ENCODE measurements around the gene FAM83B. TPM values are rescaled to one million over a fixed set of nuclear protein-coding genes. Genes with fewer than 3 reads are reported as not detected.

FAM83B gene
- total RNA-seq, 1 experiment from 2014 or later = 5.7 TPM

DNA sequence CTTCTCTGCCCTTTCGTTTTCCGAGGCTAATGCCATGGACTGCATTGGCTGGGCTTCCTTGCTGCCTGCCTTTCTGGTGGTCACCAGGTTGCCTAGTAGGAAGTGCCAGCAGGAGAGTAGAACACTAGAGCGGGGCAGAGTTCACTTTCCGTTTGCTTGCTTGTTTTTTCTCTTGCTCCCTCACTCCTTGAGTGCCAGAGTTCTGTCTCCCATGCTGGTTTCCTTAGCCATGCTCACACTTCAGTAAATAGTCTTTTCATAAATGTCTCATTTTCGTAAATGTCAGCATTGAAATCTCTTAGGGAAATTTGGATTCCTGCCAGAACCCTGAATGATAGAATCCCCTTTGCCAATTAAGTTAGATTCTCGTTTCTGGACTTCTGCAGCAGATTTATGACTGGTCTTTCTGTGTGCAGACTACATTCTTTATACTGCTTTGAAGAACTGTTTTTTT is 63.9 kb downstream of the FAM83B start:
- H3K4me2 ChIP-seq (ENCODE audit: insufficient read depth, insufficient read length, low read length) = no peak overlapping the region
- no peak overlapping the region for H4K91ac ChIP-seq (ENCODE audit: insufficient read length, low read depth, low read length)
- no peak overlapping the region for H2AFZ ChIP-seq (ENCODE audit: low read length)
- no peak for DNase-seq
- H2BK20ac ChIP-seq (ENCODE audit: low read depth, low read length, poor library complexity, severe bottlenecking) = no peak overlapping the region
- no peaks in the 10 kb centered on the region for H4K20me1 ChIP-seq (ENCODE audit: control insufficient read depth, insufficient read depth, insufficient read length)
- H3K9me3 ChIP-seq (ENCODE audit: control insufficient read depth, low read depth, low read length) = no peaks in the 10 kb centered on the region
- no peak overlapping the region for H2AK5ac ChIP-seq (ENCODE audit: insufficient read length, low read length)
- H3K4me1 ChIP-seq (ENCODE audit: insufficient read depth, low read length) = no peaks in the 10 kb centered on the region; the same call in 1 of the 2 replicates
- H3K4ac ChIP-seq (ENCODE audit: low read depth, low read length) = no peak overlapping the region
- no peaks in the 10 kb centered on the region for H3K9me3 Mint-ChIP-seq
- peaks cover 3 to 6% of the 10 kb centered on the region in 2 experiments; a peak in 2 of 4 replicates for H3K4me1 Mint-ChIP-seq
- no peak overlapping the region for H4K8ac ChIP-seq (replicated peaks; ENCODE audit: insufficient read length, low read depth, low read length)
- no peaks in the 10 kb centered on the region for H3K36me3 Mint-ChIP-seq (ENCODE audit: insufficient read depth in 1 of 3, low read depth in 3 of 3)
- H2BK5ac ChIP-seq (ENCODE audit: insufficient read length, low read length) = no peak overlapping the region
- H3T11ph ChIP-seq (ENCODE audit: low read length) = no peak overlapping the region
- H3K56ac ChIP-seq (ENCODE audit: insufficient read length, low read depth, low read length) = no peak overlapping the region
- no peak overlapping the region for H2BK120ac ChIP-seq (ENCODE audit: low read depth, low read length, poor library complexity, severe bottlenecking)
- H3K27me3 ChIP-seq (ENCODE audit: insufficient read depth, low read length) = no peaks in the 10 kb centered on the region
- WGBS (ENCODE audit: extremely low coverage, insufficient read length, low lambda C conversion rate) = no CpG with 5 or more reads among the region's 6 CpGs
- no peak overlapping the region for H3K14ac ChIP-seq (ENCODE audit: insufficient read depth, low read length)
- H4K5ac ChIP-seq (ENCODE audit: insufficient read length, low read depth, low read length) = no peak overlapping the region
- H2BK15ac ChIP-seq (ENCODE audit: low read depth, low read length) = no peak overlapping the region
- no peaks in the 10 kb centered on the region for H3K79me2 ChIP-seq (ENCODE audit: insufficient read depth, low read length)
- H3K9ac ChIP-seq (ENCODE audit: extremely low read depth, insufficient read length, low read length) = no peak overlapping the region
- no peak overlapping the region for H3K23ac ChIP-seq (ENCODE audit: insufficient read length, low read depth, low read length)
- H3K27me3 Mint-ChIP-seq (ENCODE audit: low read depth) = no peaks in the 10 kb centered on the region
- TF ChIP-seq, protein P1, sequence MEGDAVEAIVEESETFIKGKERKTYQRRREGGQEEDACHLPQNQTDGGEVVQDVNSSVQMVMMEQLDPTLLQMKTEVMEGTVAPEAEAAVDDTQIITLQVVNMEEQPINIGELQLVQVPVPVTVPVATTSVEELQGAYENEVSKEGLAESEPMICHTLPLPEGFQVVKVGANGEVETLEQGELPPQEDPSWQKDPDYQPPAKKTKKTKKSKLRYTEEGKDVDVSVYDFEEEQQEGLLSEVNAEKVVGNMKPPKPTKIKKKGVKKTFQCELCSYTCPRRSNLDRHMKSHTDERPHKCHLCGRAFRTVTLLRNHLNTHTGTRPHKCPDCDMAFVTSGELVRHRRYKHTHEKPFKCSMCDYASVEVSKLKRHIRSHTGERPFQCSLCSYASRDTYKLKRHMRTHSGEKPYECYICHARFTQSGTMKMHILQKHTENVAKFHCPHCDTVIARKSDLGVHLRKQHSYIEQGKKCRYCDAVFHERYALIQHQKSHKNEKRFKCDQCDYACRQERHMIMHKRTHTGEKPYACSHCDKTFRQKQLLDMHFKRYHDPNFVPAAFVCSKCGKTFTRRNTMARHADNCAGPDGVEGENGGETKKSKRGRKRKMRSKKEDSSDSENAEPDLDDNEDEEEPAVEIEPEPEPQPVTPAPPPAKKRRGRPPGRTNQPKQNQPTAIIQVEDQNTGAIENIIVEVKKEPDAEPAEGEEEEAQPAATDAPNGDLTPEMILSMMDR (conservative IDR thresholded peaks at IDR 0.05) = no peak
- H3K27ac Mint-ChIP-seq = 0 out of 7 replicates have a peak overlapping the region, but pooled peaks of 1 of the 3 experiments have one; percentile 51
- H3K23me2 ChIP-seq (ENCODE audit: insufficient read length, low read depth, low read length, poor library complexity, severe bottlenecking) = no peaks in the 10 kb centered on the region
- H3K4me3 Mint-ChIP-seq = no peak overlapping the region
- no peaks in the 10 kb centered on the region for H3K79me1 ChIP-seq (ENCODE audit: insufficient read depth, low read depth, low read length, poor library complexity, severe bottlenecking)
- no peak overlapping the region for H2BK12ac ChIP-seq (ENCODE audit: insufficient read length, low read depth, low read length)
- no peak overlapping the region for H3K27ac ChIP-seq (ENCODE audit: insufficient read length, low read depth, low read length)
- H3K18ac ChIP-seq (ENCODE audit: insufficient read length, low read depth, low read length) = no peak overlapping the region

All from H9 (cell line).